OCI-LY7 (cell line): Measurements from ENCODE around the gene CEP170. TPM values are rescaled to one million over a fixed set of nuclear protein-coding genes. Genes with fewer than 3 reads are reported as not detected.
A peak's percentile ranks its signal among the peaks of the same experiment; 100 is the strongest.

Source experiments
- BruUV-seq: library from RNA; stranded (reverse); fragments of 400-500 nt; replicated peaks from 2 replicates; lab custom pipeline; 2021; lab: Mats Ljungman, UMichigan
- CTCF ChIA-PET: fragments of 300-600 bp; sonication (Branson Sonifier 250); formaldehyde crosslinking; loops from one replicate; lab custom pipeline; 2022; ENCODE audit warnings: antibody characterized with exemption; ENCODE audit not compliant: unreplicated experiment; lab: Charles Lee
- POLR2A ChIA-PET: fragments of 300-600 bp; sonication (Branson Sonifier 250); formaldehyde crosslinking; loops from one replicate; lab custom pipeline; 2022; ENCODE audit warnings: antibody characterized with exemption; lab: Charles Lee
- DNase-seq: peaks from one replicate; pipeline ENCODE4 v3.0.0-alpha.2; 2015; ENCODE audit warnings: low spot score
- H2AFZ ChIP-seq: fragments of 200-600 bp; sonication (generic), shearing (Covaris generic); 2 replicates; pipeline ENCODE4 v1.6.1; 2014; ENCODE audit warnings: mild to moderate bottlenecking, antibody characterized with exemption, low read length, moderate library complexity
- H3K27ac ChIP-seq: fragments of 200-600 bp; sonication (generic); 2 replicates; pipeline ENCODE4 v1.5.1; 2014; ENCODE audit warnings: mixed run types, low read depth, mild to moderate bottlenecking, moderate library complexity, low read length, inconsistent platforms; ENCODE audit not compliant: poor library complexity, severe bottlenecking
- H3K36me3 ChIP-seq: fragments of 200-600 bp; sonication (generic); 2 replicates; pipeline ENCODE4 v1.6.1; 2014; ENCODE audit warnings: mild to moderate bottlenecking, antibody characterized with exemption, low read length, moderate library complexity, mixed read lengths; ENCODE audit not compliant: insufficient read depth
- H3K4me1 ChIP-seq: fragments of 200-600 bp; sonication (generic); 2 replicates; pipeline ENCODE4 v1.5.1; 2014; ENCODE audit warnings: mild to moderate bottlenecking, low read length; ENCODE audit not compliant: insufficient read depth, poor library complexity, severe bottlenecking
- H3K4me2 ChIP-seq: fragments of 200-600 bp; sonication (generic); 2 replicates; pipeline ENCODE4 v1.6.1; 2014; ENCODE audit warnings: mild to moderate bottlenecking, low read length
- H3K4me3 ChIP-seq: fragments of 200-600 bp; sonication (generic); 2 replicates; pipeline ENCODE4 v1.5.1; 2014; ENCODE audit warnings: mild to moderate bottlenecking, low read depth, low read length; ENCODE audit not compliant: poor library complexity, severe bottlenecking
- H3K79me2 ChIP-seq: fragments of 200-600 bp; sonication (generic); 2 replicates; pipeline ENCODE4 v1.6.1; 2016; ENCODE audit warnings: low read depth, mild to moderate bottlenecking, low read length, moderate library complexity, mixed read lengths; ENCODE audit not compliant: insufficient read depth
- H3K9me2 ChIP-seq: fragments of 200-600 bp; sonication (generic); 2 replicates; pipeline ENCODE4 v1.6.1; 2016; ENCODE audit warnings: mild to moderate bottlenecking, low read length, mixed read lengths; ENCODE audit not compliant: insufficient read depth
- H3K9me3 ChIP-seq: fragments of 200-600 bp; sonication (generic); 2 replicates; pipeline ENCODE4 v1.6.1; 2014; ENCODE audit warnings: mild to moderate bottlenecking, mixed run types, low read length, mixed read lengths
- H4K20me1 ChIP-seq: fragments of 200-600 bp; sonication (generic); 2 replicates; pipeline ENCODE4 v1.6.1; 2014; ENCODE audit warnings: mild to moderate bottlenecking, antibody characterized with exemption, low read length, moderate library complexity, mixed read lengths; ENCODE audit not compliant: insufficient read depth
- EZH2phosphoT487 ChIP-seq: fragments of 200-600 bp; sonication (generic); IDR thresholded peaks from 2 replicates; pipeline ENCODE4 v1.6.1; 2018; ENCODE audit warnings: low read depth, borderline replicate concordance, mild to moderate bottlenecking, mixed run types, antibody characterized with exemption, low read length, moderate library complexity, mixed read lengths
- intact Hi-C: fragments of 100-400 bp; cut with micrococcal nuclease; formaldehyde crosslinking; loops from one replicate; pipeline ENCODE4 v1.10.0; 2022; ENCODE audit not compliant: unreplicated experiment
- total RNA-seq, 2 experiments: library from RNA; depleted of rRNA in 1 of 2; stranded (reverse); fragments of >200 nt in 1 of 2; shearing (Covaris generic) in 1 of 2; gene quantifications; 2 replicates each; pipeline ENCODE4 v1.2.3, GENCODE V29; 2014 to 2022
- TF ChIP-seq, protein P1 (sequence below): fragments of 200-600 bp; sonication (generic); conservative IDR thresholded peaks from 2 replicates; pipeline ENCODE4 v1.5.1; 2014; ENCODE audit warnings: mild to moderate bottlenecking, antibody characterized with exemption, low read length, moderate library complexity, mixed read lengths

CEP170 gene
- total RNA-seq, 2 experiments from 2014 or later, result 57.6 to 85.4 TPM

DNA sequence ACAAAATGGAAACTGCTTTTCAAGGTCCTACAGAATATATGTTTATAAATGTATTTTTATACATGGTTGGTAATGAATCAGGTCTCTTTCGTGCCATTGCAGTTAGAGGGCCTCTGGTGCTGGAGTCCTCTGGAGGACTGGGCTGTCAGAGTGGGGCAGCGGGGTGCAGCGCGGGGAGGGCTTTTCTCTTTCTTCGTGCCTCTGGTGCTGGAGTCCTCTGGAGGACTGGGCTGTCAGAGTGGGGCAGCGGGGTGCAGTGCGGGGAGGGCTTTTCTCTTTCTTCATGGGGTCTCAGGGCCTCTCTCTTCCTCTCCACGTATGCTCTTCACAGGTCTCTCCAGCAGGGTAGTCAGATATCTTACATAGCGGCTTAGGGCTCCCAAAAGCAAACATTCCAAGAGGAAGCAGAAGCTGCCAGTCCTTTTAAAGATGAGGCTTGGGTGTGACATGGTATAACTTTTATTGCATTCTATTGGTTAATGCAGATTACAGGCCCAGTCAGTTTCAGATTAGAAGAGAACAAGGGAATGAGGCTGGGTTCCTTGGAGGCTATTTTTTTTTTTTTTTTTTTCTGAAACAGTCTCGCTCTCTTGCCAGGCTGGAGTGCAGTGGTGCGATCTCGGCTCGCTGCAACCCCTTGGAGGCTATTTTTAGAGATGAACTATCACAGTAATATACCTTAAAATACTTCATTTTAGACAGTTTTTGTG is 13.8 kb upstream of the CEP170 start:
- Histone ChIP-seq H3K9me3 (no peaks in the 10 kb centered on the region), H3K79me2 (no peaks in the 10 kb centered on the region), H3K4me3 (peak overlapping the region; percentile 45), H3K27ac (peak overlapping the region; percentile 2), H3K36me3 (peaks cover 8% of the 10 kb centered on the region; the same call in 1 of the 2 replicates), H3K4me2 (peak overlapping the region; percentile 85), H4K20me1 (no peaks in the 10 kb centered on the region), H2AFZ (peak overlapping the region; percentile 83), H3K4me1 (peaks cover 32% of the 10 kb centered on the region), H3K9me2 (no peaks in the 10 kb centered on the region)
- BruUV-seq, result no TSS peak
- intact Hi-C loops, result no loop called here
- POLR2A ChIA-PET, result interaction anchor here (0.6 kb wide), 1 partner anchor 49 kb away, joined by 4 read pairs; no protein-coding TSS in a partner anchor
- DNase-seq, result no peak
- CTCF ChIA-PET, result no interaction called here
- no peak for TF ChIP-seq EZH2phosphoT487
- TF ChIP-seq, protein P1, sequence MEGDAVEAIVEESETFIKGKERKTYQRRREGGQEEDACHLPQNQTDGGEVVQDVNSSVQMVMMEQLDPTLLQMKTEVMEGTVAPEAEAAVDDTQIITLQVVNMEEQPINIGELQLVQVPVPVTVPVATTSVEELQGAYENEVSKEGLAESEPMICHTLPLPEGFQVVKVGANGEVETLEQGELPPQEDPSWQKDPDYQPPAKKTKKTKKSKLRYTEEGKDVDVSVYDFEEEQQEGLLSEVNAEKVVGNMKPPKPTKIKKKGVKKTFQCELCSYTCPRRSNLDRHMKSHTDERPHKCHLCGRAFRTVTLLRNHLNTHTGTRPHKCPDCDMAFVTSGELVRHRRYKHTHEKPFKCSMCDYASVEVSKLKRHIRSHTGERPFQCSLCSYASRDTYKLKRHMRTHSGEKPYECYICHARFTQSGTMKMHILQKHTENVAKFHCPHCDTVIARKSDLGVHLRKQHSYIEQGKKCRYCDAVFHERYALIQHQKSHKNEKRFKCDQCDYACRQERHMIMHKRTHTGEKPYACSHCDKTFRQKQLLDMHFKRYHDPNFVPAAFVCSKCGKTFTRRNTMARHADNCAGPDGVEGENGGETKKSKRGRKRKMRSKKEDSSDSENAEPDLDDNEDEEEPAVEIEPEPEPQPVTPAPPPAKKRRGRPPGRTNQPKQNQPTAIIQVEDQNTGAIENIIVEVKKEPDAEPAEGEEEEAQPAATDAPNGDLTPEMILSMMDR, result no peak

DNA sequence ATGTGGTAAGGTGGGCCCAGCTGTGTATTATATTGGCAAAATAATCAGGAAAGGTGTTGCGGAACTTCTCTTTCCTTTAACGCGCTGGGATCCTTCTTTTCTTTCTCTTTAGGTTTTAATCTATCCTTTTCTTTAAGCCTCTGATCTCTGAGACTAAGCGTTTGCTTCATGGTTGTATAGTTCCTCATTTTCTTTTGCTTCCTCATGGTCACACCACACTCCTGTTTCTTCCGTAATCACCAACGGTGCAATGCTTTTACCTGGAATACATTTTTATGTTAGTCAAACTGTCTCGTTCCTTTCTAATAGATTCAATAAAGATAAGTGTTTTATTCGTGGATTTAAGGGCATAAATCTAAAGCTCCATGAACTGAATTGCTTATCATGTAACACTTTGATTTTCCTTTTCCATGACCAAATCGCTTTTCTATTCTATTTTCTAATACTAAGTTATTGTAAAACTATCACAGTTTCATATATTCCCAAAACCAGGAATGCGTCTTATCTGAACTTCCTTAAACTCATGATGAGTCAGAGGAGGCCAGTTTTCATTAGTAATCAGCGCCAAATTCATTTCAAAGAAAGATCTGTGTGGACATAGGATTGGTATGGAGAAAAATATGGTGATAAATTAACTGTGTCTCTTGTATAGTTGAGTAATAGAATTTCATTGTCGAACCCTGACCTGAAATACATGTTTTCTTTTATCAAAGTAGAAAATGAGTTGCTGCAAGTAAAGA is 13.0 kb upstream of the CEP170 start:
- Histone ChIP-seq H3K9me3 (no peaks in the 10 kb centered on the region), H3K27ac (no peak overlapping the region), H3K4me3 (no peak overlapping the region), H3K4me2 (peak overlapping the region; percentile 85), H4K20me1 (no peaks in the 10 kb centered on the region), H3K9me2 (no peaks in the 10 kb centered on the region), H3K36me3 (0 out of 2 replicates have a peak, but pooled peaks cover 3% of the 10 kb centered on the region), H3K4me1 (peaks cover 32% of the 10 kb centered on the region), H3K79me2 (no peaks in the 10 kb centered on the region), H2AFZ (no peak overlapping the region)
- ChIA-PET POLR2A (interaction anchor here (0.6 kb wide), 1 partner anchor 48 kb away, joined by 4 read pairs; no protein-coding TSS in a partner anchor), CTCF (no interaction called here)
- no peak for DNase-seq
- intact Hi-C loops, result no loop called here
- no TSS peak for BruUV-seq
- TF ChIP-seq, protein P1, result no peak
- no peak for TF ChIP-seq EZH2phosphoT487
